MM.1S (cell line): ENCODE results near the gene RIOK2.
A peak's percentile ranks its signal among the peaks of the same experiment; 100 is the strongest.
"Not testable (repeated sequence)": the region's sequence is repeated elsewhere in the genome, so short reads cannot be mapped to it uniquely, and the experiment has no call there.

Source experiments
- DNase-seq: peaks from one replicate; pipeline ENCODE4 v3.0.0-alpha.2; 2015
- H2AFZ ChIP-seq: fragments of 300-600 bp; sonication (generic); 2 replicates; pipeline ENCODE4 v1.6.0; 2016; ENCODE audit warnings: antibody characterized with exemption, low read length
- H3F3A ChIP-seq: fragments of 300-600 bp; sonication (generic); 2 replicates; pipeline ENCODE4 v1.6.1; 2016; ENCODE audit warnings: mild to moderate bottlenecking, antibody characterized with exemption, low read length, moderate library complexity, mixed read lengths; ENCODE audit not compliant: insufficient read depth
- H3K27ac ChIP-seq: fragments of 300-600 bp; sonication (generic); 2 replicates; pipeline ENCODE4 v1.5.1; 2016; ENCODE audit warnings: mild to moderate bottlenecking, low read length
- H3K27me3 ChIP-seq: fragments of 300-600 bp; sonication (generic); replicated peaks from 2 replicates; pipeline ENCODE4 v1.6.0; 2016; ENCODE audit warnings: low read length; ENCODE audit not compliant: insufficient read depth
- H3K36me3 ChIP-seq: fragments of 300-600 bp; sonication (generic); replicated peaks from 2 replicates; pipeline ENCODE4 v1.6.1; 2016; ENCODE audit warnings: mild to moderate bottlenecking, low read length, mixed read lengths; ENCODE audit not compliant: insufficient read depth
- H3K4me1 ChIP-seq: fragments of 300-600 bp; sonication (generic); 2 replicates; pipeline ENCODE4 v1.6.1; 2016; ENCODE audit warnings: low read length, mixed read lengths
- H3K4me2 ChIP-seq: fragments of 300-600 bp; sonication (generic); 2 replicates; pipeline ENCODE4 v1.6.0; 2016; ENCODE audit warnings: low read depth, low read length
- H3K4me3 ChIP-seq: fragments of 300-600 bp; sonication (generic); 2 replicates; pipeline ENCODE4 v1.5.1; 2016; ENCODE audit warnings: low read length, mixed read lengths
- H3K79me2 ChIP-seq: fragments of 300-600 bp; sonication (generic); 2 replicates; pipeline ENCODE4 v1.6.1; 2016; ENCODE audit warnings: mixed run types, low read length, mixed read lengths
- H3K9ac ChIP-seq: fragments of 300-600 bp; sonication (generic); 2 replicates; pipeline ENCODE4 v1.6.1; 2016; ENCODE audit warnings: low read length, mixed read lengths
- H3K9me2 ChIP-seq: fragments of 300-600 bp; sonication (generic); replicated peaks from 2 replicates; pipeline ENCODE4 v1.6.1; 2016; ENCODE audit warnings: mild to moderate bottlenecking, low read length, mixed read lengths; ENCODE audit not compliant: insufficient read depth
- H3K9me3 ChIP-seq: fragments of 300-600 bp; sonication (generic); replicated peaks from 2 replicates; pipeline ENCODE4 v1.6.1; 2016; ENCODE audit warnings: mild to moderate bottlenecking, low read length, mixed read lengths; ENCODE audit not compliant: insufficient read depth
- H4K20me1 ChIP-seq: fragments of 300-600 bp; sonication (generic); 2 replicates; pipeline ENCODE4 v1.6.1; 2016; ENCODE audit warnings: mild to moderate bottlenecking, low read length, moderate library complexity, mixed read lengths; ENCODE audit not compliant: insufficient read depth
- EZH2 ChIP-seq: fragments of 300-600 bp; sonication (generic); optimal IDR thresholded peaks from 2 replicates; pipeline ENCODE3; 2017; ENCODE audit warnings: low read depth, mild to moderate bottlenecking, antibody characterized with exemption, low read length, mixed read lengths
- EZH2phosphoT487 ChIP-seq: fragments of 300-600 bp; sonication (generic); IDR thresholded peaks from 2 replicates; pipeline ENCODE4 v1.6.1; 2018; ENCODE audit warnings: antibody characterized with exemption, low read length
- TF ChIP-seq, protein P1 (sequence below): fragments of 300-600 bp; sonication (generic); IDR thresholded peaks from 2 replicates; pipeline ENCODE4 v1.5.1; 2016; ENCODE audit warnings: antibody characterized with exemption, low read length, mixed read lengths

Gene RIOK2

DNA sequence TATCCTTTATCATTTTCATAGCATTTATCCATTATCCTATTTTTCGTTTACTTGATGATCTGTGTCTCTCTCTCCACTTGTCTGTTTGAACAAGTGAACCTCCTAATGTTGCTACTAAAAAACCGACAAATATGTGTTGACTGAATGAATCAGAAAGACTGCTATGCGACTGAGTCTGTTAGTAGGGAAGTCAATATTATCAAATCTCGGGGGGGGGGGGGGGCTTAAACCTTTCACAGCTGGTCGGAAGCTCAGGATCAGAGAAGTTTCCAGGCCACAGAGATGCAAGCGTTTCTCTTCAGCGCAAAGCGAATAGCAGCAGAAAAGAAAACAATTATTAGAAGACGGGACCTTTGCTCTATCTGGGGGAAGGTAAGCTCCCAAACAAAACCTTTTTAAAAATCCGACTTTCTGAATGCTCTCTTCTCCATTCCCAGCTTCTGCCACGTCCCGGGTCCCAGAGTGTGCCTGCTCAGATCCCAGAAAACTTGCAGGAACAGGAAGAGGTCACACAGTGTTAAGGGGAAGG is 412 bp downstream of the RIOK2 start:
- Histone ChIP-seq H2AFZ (peak overlapping the region; percentile 89), H3K36me3 (no peaks in the 10 kb centered on the region), H3K79me2 (peaks cover 37% of the 10 kb centered on the region), H3K4me1 (peaks cover 9% of the 10 kb centered on the region), H3K4me3 (peak overlapping the region; percentile 90), H3K4me2 (peak overlapping the region; percentile 64), H3K27ac (peak overlapping the region; percentile 77; the same call in 1 of the 2 replicates), H3K9me2 (no peaks in the 10 kb centered on the region), H3K27me3 (no peaks in the 10 kb centered on the region), H3K9ac (peak overlapping the region; percentile 72), H3F3A (no peaks in the 10 kb centered on the region; the same call in 1 of the 2 replicates), H3K9me3 (no peaks in the 10 kb centered on the region), H4K20me1 (no peaks in the 10 kb centered on the region)
- TF ChIP-seq EZH2, result no peak
- TF ChIP-seq, protein P1, sequence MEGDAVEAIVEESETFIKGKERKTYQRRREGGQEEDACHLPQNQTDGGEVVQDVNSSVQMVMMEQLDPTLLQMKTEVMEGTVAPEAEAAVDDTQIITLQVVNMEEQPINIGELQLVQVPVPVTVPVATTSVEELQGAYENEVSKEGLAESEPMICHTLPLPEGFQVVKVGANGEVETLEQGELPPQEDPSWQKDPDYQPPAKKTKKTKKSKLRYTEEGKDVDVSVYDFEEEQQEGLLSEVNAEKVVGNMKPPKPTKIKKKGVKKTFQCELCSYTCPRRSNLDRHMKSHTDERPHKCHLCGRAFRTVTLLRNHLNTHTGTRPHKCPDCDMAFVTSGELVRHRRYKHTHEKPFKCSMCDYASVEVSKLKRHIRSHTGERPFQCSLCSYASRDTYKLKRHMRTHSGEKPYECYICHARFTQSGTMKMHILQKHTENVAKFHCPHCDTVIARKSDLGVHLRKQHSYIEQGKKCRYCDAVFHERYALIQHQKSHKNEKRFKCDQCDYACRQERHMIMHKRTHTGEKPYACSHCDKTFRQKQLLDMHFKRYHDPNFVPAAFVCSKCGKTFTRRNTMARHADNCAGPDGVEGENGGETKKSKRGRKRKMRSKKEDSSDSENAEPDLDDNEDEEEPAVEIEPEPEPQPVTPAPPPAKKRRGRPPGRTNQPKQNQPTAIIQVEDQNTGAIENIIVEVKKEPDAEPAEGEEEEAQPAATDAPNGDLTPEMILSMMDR, result no peak
- TF ChIP-seq EZH2phosphoT487, result no peak
- no peak for DNase-seq

DNA sequence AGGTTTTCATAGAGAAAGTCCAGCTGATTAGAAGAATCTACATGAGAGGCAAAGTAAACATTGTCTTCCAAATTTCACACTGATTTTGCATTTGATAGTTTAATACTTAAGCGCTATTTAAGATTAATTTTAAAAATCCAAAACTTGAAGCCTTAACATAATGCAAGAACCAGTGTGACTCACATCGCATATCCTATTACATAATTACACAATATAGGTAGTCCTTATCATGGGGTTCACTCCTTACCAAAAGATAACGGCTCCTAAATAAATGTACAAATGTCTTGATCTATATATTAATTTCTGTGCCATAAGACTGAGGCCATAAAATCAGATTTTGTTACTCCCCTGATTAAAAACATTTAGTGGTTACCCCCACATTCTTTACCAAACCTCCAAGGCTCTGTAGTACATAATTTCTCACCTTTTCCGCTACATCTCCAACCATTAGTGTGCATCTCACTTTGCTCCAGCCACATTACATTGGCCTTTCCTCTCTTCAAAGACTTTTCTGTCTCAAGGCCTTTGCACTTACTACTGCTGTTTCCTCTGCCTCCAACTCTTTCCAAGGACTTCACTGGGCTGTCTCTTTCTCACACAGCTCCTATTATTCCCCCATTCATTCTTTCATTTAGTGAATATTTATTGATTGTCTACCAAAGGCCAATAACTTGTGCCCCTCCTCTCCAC is 1.0 kb downstream of the RIOK2 start:
- Histone ChIP-seq H3K79me2 (peaks cover 37% of the 10 kb centered on the region), H4K20me1 (no peaks in the 10 kb centered on the region), H3K27ac (no peak overlapping the region), H3K4me3 (peak overlapping the region; percentile 90), H3K9me2 (no peaks in the 10 kb centered on the region), H3K9ac (peak overlapping the region; percentile 72; the same call in 1 of the 2 replicates), H3F3A (no peaks in the 10 kb centered on the region; the same call in 1 of the 2 replicates), H3K36me3 (no peaks in the 10 kb centered on the region; the same call in 1 of the 2 replicates), H3K9me3 (no peaks in the 10 kb centered on the region), H2AFZ (no peak overlapping the region), H3K27me3 (no peaks in the 10 kb centered on the region), H3K4me2 (peak overlapping the region; percentile 64), H3K4me1 (peaks cover 9% of the 10 kb centered on the region)
- DNase-seq, result no peak
- TF ChIP-seq, protein P1, result no peak
- no peak for TF ChIP-seq EZH2
- TF ChIP-seq EZH2phosphoT487, result no peak

DNA sequence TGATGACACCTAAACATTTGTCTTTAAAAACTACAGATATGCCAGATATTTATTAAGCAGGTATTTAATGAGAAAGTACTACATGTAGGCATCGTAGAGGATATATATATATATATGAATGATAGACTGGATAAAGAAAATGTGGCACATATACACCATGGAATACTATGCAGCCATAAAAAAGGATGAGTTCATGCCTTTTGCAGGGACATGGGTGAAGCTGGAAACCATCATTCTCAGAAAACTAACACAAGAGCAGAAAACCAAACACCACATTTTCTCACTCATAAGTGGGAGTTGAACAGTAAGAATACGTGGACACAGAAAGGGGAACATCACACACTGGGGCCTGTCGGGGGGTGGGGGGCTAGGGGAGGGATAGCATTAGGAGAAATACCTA is 3.6 kb downstream of the RIOK2 start:
- H2AFZ ChIP-seq, H3K4me2 ChIP-seq, H3F3A ChIP-seq, H3K36me3 ChIP-seq, H3K9ac ChIP-seq, H3K4me1 ChIP-seq, H3K27me3 ChIP-seq, H3K27ac ChIP-seq, H3K4me3 ChIP-seq, H3K9me2 ChIP-seq, DNase-seq, H4K20me1 ChIP-seq, H3K9me3 ChIP-seq: not testable (repeated sequence)
- H3K79me2 ChIP-seq, result peaks cover 37% of the 10 kb centered on the region

DNA sequence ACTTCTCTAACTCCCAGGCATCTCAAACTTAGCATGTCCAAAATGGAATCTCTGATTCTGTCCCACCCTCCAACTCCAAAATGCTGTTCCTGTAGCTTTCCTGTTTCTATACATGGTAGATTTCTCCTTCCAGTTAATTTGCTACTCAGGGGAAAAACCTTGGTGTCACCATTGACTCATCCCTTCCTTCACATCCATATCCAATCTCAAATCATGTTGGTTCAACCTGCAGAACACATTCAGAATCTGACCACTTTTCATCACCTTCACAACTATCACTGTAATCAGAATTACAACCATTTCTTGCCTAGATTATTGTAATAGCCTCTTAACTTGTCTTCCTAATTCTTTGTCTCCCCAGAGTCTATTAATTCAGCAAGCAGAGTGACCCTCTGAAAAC is 10.8 kb downstream of the RIOK2 start:
- H3K9me3 ChIP-seq, result no peaks in the 10 kb centered on the region
- H3F3A ChIP-seq, result peaks cover 12% of the 10 kb centered on the region
- H4K20me1 ChIP-seq, result no peaks in the 10 kb centered on the region
- no peaks in the 10 kb centered on the region for H3K79me2 ChIP-seq
- no peaks in the 10 kb centered on the region for H3K9me2 ChIP-seq
- no peak for DNase-seq
- H2AFZ ChIP-seq, result no peak overlapping the region
- H3K4me3 ChIP-seq, result no peak overlapping the region
- peaks cover 3% of the 10 kb centered on the region; the same call in 1 of the 2 replicates for H3K36me3 ChIP-seq
- H3K27me3 ChIP-seq, result no peaks in the 10 kb centered on the region
- no peak overlapping the region for H3K9ac ChIP-seq
- no peak overlapping the region for H3K27ac ChIP-seq
- TF ChIP-seq, protein P1, result no peak
- no peak for TF ChIP-seq EZH2phosphoT487
- no peak for TF ChIP-seq EZH2
- peaks cover 9% of the 10 kb centered on the region; the same call in 1 of the 2 replicates for H3K4me1 ChIP-seq
- H3K4me2 ChIP-seq, result no peak overlapping the region
